GM19395 (cell line): ENCODE results near the gene TMEM132E.

Source experiments
- ATAC-seq: cut with Tn5 transposase; IDR thresholded peaks from one replicate; pipeline ENCODE4 v1.9.1; 2021; ENCODE audit warnings: mild to moderate bottlenecking, moderate library complexity; ENCODE audit not compliant: unreplicated experiment

TMEM132E gene

DNA sequence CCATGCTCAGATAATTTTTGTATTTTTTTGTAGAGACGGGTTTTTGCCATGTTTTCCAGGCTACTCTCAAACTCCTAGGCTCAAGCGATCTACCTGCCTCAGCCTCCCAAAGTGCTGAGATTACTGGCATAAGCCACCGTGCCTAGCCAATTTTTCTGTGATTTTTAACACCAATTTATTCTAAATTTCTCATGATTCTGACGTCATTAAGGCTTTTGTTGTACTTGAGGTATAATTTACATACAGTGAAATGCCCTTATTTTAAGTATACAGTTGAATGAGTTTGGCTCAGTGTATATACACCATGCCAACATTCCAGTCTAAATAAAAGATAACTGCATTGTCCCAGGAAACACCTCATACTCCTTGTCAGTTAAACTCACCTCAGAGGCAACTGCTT lies 77.4 kb downstream of the TMEM132E start:
- no peak for ATAC-seq

DNA sequence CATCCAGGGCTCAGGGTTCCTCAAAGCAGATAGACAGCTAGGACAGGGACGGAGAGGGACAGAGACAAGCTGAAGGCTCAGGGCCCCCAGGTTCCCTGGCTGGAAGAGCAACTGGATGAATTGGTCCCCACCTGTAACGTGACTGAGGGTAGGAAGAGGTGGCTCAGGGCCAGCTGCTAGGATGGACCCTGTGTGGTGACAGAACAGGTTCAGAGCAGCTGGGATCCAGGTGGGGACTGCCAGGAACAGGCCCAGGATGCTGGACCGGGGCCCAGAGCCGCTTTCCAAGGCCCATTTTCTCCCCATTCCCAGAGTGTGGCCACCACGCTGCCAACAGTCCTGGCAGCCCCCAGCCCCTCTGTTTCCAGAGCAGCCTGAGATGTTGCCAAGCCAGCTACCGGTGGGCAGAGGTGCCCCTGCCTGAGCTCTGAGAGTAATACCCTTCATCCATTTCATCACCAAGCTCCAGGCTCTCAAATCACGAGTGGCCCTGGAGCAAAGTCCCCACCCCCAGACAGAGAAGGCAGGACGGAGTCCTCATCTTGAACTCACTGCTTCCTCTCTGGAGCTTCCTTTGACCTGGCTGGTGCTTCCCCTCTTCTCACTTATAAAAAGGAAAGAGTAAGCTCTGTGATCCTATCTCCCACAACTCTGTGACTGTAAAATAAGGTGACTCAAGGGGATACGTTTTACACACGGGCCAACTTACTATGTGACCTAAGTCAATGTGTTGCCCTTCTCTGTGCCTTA lies 79.6 kb downstream of the TMEM132E start:
- no peak for ATAC-seq

DNA sequence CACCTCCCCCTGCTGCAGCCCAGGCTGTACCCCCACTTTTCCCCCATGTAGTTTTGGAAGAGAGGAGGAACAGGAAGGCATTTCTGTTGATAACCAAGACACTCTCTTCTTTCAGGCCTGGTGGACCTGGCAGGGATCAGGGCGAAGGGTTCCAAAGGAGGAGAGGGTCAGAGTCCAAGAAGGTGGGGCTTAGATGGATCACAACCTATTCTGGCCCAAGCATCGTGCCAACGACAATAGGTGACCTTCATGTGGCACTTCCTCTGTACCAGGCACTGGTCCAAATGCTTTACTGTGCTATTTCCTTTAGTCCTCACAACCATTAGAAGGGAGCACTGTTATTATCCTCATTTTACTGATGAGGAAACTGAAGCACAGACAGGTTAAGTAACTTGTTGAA lies 84.3 kb downstream of the TMEM132E start:
- ATAC-seq: no peak

DNA sequence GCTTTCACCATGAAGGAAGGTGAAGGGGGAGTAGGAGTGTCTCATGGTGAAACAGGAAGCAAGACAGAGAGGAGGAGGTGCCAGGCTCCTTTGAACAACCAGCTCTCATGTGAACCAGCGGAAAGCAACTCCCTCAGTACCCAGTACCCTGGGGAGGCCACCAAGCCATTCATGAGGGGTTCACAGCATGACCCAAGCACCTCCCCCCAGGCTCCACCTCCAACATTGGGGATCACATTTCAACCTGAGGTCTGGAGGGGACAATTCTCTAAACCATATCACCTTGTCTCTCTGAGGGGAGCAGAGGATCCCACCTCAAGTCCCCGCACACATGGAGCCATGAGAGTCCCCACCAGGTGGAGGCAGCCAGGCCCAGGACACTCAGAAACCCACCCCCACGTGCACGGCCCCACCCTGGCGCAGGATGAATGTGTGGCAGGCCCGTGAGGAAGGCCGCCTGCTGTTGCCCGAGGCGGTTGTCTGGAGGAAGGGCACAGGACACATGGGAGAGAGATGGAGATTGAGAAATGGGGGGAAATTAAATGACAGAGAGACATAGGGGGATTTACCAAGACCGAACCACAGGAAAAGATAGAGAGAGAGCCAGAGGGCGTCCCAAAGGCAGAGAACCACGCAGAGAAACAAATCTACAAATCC lies 85.9 kb downstream of the TMEM132E start:
- no peak for ATAC-seq

DNA sequence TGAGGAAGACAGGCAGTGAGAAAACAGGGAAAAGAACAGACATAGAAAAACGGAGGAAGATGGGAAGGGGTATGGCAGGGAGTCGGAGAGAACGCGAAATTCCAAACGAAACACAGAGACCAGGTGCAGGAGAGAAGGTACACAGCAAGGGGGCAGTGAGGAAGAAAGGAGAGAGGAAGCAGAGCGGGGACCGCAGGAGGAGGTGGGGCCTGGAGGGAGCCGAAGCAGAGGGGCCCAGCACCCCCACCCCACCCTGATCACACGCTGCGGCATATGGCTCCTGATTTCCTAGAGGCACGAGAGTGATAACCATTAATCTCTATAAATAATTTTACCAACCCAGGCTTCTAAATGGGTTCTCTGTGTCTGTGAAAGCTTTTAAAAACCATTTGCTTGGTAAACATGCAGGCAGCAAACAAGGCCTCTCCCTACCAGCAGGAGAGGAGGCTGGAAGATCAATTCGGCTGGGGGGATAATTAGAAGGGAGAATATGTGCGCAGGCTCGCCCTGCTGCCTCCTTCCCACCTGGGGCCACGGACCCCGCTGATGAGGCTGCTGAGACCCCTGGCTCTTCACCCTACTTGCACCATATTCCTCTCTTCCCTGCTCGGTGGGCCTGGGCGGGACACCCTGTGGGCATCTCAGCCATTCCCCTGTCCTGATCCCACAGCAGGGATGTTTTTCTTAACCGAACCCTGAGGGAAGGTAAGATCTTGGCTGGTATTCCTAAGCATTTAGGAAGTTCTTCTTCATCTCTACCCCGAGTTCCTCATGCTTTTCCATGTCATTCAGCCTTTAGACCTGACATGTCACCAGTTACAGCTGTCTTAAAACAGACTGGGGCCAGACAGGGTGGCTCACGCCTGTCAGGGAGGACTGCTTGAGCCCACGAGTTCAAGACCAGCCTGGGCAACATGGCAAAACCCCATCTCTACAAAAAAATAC lies 86.7 kb downstream of the TMEM132E start:
- ATAC-seq: no peak

DNA sequence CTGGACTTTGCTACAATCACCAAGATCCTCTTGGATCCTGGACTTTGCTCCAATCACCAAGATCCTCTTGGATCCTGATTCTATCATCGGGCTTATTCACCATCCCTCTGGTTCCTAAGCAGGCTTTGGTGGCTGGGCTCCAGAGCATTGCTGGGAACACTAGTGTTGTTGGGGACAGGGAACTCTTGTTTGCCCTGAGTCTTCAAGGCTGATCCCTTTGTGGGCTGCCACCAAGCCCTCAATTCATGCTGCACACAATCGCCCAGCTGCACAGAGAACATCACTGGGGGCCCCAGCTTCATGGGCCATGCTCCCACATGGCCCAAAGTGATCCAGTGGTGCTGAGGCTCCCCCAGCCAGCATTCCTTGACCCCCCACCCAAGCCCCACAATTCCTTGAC lies 88.3 kb downstream of the TMEM132E start:
- ATAC-seq: no peak

DNA sequence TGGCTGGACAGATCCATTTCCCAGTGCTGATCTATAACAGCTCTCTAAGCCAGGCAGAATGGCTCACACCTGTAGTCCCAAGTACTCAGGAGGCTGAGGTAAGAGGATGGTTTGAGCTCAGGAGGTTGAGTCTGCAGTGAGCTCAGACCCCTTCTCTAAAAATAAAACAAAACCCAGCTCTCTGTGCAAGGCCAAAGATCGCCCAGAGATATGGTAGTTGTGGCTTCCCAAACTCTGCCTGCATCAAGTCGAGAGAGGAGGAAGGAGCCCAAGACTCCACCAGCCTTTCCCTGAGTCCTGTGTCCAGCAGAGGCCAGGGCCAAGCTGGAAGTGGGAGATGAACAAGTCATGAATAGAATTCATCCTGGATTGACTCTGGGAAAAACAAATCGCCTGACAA lies 88.8 kb downstream of the TMEM132E start:
- ATAC-seq: no peak

DNA sequence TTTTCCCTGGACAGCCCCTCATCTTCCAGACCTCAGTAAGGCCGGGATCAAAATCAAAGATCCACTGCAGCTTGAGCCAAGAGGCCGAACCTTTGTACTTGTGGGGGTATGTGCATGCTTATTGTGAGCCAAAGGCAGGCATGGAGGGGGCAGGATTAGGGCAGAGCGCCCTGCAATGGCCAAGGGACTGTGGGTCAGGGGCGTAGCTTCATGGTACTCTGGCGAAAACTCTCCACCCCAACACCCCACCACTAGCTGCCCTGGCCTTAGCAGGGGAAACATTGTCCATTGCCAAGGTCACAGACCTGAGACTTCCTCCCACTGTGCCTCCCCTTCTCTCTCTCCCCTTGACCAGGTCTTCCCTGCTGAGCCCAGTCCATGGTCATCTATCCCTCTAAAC lies 90.1 kb downstream of the TMEM132E start:
- no peak for ATAC-seq

DNA sequence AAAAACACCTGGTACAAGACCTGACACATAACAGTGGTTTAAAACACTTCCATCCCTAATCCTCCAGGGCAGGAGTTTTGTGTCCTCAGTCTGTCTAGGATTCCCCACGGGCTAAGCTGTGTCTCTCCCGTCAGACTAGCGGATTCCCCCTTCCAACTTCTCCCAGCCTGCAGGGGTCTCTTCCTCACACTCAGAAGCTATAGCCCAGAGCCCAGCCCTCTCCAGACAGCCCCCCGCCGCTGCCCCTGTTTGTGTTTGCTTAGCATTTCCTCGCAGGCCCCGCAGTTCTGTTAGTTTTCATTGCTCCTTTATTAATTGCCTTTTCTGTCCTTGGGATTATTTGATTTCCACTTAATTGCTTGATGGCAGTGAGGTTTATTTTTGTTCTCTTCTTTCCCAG lies 91.2 kb downstream of the TMEM132E start:
- no peak for ATAC-seq

DNA sequence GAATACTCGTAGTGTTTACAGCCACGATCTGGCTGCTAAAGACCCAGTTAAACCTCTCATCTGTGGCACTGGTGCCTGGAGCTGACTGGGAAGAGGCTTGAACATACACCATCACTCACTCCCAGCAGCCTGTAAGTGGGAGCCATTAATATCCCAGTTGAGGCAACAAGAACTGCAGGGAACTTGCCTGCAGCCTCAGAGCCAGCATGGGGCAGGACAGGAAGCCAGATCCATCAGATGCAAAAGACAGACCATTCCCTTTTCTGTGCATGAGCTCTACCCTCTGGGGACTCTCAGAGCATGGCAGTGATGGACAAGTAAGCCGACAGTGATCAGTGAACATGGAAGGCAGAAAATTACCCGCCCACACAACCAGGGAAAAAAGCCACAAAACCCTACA lies 91.8 kb downstream of the TMEM132E start:
- ATAC-seq: no peak

DNA sequence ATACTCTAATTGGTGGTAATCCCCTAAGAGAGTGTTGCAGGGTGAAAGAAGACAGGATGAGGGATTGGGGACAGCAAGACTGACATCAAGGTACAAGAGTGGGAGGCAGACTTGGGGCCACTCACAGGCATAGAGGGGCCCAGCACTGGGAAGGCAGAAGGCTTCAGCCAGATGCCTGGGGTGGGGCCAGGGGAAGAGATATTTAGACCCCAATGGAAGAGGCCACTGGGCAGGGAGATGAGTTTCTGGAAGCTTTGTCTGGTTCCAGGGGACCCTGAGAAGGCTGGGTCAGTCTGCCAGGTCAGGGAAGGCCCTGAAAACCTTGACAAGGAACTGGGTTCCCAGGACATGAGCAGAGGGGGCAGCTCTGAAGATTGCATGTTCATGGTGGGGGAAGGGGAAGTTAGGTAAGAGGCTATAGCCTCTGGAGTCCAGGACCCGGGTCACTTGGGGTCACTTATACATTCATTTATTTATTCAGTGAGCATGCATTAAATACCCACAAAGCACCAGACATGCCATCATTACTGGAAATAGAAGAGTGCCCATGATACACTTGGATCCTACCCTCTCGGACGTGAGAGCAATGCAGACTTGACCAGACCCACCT lies 92.9 kb downstream of the TMEM132E start:
- ATAC-seq: no peak

DNA sequence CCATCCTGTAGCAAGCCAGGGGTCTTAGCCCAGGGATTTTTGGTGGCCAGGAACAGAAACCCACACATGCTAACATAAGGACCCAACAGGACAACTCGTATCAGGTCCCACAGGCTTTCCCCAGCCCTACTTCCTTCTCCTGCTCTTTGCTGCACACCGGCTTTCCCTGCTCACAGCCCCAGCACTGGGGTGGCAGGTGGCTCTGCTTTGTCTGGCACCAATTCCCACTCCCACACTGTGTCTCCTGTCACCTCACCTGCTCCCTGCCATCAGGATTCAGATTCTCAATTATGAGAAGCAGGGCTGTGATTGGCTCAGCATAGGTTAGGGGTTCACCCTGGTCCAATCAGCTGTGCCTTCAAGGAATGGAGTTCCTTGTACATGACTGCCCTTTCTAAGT lies 94.1 kb downstream of the TMEM132E start:
- no peak for ATAC-seq

DNA sequence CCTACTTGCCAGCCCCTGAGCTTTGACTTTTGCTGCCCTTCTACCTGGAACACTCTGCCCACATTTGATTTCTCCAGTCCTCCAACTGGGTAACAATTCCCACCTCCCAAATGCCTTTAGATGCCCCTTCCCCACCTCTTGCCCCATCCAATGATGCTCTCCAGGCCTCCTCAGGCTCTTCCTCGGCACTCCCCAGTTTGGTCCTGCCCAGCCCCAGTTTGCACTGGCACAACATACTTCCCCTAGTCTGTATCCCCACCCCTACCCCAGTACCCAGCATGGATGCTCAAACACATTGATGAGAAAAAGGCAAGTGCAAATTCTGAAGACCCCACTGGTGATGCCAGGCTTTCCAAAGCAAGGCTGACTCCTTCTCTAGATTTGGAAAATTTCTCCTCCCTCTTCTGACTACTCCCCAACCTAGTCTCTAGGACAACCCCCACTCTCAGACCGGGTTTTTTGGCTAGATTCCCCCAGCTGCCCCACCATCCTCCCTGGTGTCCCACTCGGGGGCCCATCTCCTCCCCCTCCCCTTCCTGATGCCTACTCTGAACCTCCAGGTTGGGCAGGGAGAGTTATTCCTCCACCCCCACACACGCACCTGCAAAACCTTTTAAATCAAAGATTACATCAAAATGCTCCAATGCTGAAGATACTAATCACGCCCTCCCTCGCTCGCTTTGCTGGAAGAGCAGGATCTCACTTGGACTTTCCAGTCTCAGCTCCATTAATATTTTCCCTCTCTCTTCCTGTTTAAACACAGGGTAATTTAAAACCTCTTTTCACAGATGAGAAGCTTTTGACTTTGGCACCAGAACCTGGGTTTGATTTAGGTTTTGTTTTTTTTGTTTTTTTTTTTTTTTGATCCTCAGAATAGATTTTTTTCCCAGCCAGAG lies 94.9 kb downstream of the TMEM132E start:
- ATAC-seq: no peak

DNA sequence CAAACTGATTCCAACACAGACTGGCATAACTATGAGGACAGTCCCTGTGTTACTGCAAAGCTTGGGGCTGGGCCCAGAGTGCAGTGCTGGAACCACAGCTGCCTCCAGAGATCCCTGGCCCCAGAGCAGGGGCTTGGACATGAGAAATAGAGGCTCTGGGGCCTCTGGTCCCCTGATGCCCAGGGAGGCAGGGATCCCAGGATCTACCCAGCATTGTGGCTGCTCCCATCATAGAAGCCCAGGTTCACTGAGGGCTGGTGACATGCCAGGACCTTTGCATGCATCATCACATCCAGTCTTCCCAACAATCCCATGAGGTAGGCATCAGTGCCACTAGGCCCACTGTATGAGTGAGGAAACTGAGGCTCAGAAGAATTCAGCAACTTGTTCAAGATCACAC lies 95.8 kb downstream of the TMEM132E start:
- no peak for ATAC-seq

DNA sequence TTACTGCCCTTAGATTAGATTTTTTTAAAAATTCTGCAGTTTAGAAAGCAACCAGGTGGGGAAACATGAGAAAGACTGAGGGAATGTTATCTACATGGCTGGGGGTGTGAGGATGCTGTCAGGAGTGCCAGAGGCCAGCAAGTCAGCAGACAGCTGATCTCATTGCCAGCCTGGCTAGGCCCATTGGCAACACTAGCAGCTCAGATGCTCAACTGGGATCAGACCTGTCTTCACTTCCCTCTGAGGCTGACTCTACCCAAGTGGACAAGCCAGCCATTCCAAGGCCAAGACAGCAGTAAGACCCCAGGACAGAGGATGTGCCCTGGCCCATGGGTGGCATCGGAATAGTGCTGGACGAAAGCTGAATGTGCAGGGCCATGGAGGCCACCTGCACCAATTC lies 96.2 kb downstream of the TMEM132E start:
- ATAC-seq: no peak

DNA sequence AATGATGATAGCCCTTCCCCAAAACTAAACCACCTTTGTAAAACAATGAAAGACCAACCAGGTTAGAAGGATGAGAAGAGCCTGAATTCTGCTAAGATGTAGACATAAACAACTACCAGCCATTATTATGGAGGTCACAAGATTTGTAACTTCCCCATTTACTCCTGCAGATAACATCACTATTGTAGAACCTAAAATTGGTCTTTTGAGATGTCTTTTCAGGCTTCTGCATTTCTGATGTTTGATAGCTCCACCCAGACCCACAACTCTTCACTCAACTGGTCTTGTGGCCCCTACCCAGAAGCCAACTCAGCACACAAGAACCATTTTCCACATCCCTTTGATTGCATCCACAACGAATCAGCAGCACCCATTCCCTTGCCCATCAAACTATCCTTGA lies 100.8 kb downstream of the TMEM132E start:
- no peak for ATAC-seq

DNA sequence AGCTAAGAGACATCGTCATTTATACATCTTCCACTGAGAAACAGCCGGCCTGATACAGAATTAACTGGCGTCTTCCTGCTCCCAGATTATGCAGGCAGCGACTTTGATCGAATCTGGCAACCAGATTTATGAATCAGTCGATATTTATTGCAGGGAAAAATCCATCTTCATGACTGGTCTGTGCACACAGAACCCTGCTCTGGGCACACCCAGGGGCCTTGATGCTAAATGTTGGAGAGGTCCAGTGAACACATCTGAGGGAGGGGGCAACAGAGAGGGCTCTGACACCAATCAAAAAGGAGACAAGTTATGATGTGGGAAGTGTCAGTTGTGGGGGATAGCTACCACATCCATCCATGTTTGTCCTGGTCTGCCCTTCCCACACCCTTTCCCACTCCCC lies 102.9 kb downstream of the TMEM132E start:
- no peak for ATAC-seq

DNA sequence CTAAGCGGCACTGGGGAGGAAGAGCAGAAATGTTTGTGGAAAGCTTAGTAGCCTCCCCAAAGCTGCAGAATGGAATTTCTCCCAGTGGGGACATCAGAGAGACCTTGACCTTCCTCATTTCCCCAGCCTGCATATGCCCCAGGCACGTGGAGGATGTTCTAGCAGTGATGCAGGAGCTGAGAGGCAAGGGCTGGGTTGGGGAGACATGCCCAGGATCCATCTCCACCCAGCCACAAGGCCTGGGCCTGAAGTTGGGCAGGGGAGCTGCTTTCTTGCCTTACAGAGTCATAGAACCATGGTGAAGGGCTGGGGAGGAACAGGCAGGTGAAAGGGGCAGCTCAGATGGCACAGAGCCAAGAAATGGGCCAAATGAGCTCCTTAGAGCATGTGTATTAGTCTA lies 104.0 kb downstream of the TMEM132E start:
- ATAC-seq: no peak
